VCaP (cell line): ENCODE results near the gene RARB.

ENCODE experiments used
- H3K27ac ChIP-seq: fragments of 450-650 bp; 2 replicates; pipeline ENCODE4 v1.5.1; 2017
- TF ChIP-seq, protein P1 (sequence below): fragments of 450-650 bp; conservative IDR thresholded peaks from 2 replicates; pipeline ENCODE4 v1.5.1; 2017; ENCODE audit warnings: mild to moderate bottlenecking, moderate library complexity

Gene RARB

DNA sequence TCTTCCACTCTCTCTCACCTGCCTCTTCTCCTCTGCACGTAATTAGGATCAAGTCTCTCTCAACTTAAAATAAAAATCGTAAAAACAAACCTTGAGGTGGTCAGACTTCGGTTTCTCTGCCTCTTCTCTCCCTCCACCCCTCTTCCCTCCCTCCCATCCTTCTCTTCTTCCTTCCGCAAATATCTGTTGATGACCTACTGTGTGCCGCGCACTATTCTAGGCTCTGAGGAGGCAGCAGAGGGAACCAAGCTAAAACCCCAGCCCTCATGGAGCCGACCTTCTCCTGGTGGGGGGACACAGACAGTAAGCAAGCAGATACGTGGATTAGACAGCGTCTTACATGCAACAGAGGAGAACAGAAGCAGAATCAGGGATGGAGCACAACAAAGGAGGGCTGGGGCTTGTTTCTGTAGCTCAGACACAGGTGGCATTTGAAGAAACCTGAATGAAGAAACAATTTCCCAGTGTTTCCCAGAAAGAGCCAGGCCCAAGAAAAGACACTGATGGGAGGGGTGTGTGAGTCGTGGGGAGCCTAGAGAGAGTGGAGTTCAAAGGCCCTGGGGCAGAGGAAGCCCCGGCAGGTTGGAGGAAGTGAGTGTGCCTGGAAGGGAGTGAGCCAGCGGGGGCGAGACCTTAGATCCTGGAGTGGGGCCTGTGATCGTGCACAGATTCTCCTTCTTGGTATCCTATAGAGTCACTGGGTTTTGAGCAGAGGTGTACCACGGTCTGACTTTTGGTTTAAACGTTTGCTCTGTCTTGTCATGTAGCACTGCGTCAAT is 156.1 kb downstream of the RARB start:
- TF ChIP-seq, protein P1, sequence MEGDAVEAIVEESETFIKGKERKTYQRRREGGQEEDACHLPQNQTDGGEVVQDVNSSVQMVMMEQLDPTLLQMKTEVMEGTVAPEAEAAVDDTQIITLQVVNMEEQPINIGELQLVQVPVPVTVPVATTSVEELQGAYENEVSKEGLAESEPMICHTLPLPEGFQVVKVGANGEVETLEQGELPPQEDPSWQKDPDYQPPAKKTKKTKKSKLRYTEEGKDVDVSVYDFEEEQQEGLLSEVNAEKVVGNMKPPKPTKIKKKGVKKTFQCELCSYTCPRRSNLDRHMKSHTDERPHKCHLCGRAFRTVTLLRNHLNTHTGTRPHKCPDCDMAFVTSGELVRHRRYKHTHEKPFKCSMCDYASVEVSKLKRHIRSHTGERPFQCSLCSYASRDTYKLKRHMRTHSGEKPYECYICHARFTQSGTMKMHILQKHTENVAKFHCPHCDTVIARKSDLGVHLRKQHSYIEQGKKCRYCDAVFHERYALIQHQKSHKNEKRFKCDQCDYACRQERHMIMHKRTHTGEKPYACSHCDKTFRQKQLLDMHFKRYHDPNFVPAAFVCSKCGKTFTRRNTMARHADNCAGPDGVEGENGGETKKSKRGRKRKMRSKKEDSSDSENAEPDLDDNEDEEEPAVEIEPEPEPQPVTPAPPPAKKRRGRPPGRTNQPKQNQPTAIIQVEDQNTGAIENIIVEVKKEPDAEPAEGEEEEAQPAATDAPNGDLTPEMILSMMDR = no peak
- no peak overlapping the region for H3K27ac ChIP-seq

DNA sequence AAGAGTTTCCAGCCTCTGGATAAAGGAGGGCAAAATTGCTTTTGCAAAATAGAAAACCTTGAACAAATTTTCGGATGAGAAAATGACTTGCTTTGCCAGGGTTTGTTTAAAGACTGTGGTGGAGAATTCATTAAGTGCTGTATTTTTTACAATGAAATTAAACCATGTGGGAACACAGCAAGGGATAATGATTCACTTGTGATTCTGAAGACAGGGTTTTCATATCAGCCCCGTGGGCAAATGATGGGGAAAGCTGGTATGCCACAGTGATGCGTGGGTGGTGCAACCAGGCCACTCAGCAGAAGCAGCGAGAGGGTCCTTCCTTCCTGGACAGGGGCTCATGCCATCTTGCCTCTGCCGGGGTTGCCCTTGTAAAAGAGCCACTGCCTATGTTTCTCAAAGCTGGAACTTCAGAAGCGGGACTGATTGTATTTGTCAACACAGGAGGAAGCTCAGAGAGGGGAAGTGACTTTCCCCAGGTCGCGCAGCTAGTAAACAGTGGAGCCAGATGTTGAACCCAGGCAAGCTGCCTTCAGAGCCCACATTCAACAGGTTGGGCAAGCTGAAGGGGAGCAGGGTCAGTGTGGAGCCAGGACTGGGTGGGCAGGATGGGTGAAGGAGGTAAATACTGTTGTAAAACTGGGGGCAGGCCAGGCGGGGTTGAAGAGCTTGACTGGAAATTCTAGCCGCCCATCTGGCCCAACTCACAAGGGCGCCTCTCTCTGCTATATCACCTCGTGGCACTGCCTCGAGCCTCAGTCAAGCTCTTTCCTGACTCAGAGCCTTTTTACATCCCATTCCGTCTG is 157.5 kb downstream of the RARB start:
- no peak overlapping the region for H3K27ac ChIP-seq
- TF ChIP-seq, protein P1 = no peak

DNA sequence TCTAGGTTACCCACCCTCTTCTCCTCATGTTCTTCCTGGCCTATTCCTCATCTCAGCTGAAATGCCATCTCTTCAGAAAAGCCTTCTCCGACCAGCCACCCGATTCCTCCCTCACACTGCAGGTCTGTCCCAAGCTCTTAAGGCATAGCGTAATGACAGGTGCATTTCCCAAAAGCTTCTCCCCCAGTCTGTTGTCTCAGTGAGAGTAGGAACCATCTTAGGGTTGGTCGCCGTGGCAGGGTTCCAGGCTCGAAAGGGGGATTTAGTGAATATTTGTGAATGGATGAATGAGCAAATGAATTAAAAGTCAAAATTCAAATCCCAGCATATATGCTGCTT is 158.1 kb downstream of the RARB start:
- TF ChIP-seq, protein P1 = no peak
- H3K27ac ChIP-seq = no peak overlapping the region

DNA sequence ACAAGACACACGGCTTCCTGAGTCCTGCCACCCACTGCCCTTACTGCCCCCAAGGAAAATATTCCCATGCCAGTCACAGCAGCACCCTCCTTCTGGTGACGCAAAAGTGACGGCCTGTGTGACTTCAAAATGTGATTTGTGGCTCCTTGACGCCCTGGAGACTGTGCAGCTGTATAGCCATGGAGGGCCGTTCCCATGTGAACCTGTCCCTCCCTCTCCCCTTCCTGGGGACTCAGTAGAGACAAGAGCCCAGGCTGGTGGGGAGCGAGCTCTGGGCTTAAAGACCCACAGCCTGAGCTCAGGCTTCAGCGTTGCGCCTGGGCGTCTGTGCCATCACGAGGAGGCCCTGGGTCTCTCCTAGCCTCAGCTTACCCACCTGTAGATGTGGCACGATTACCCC is 158.5 kb downstream of the RARB start:
- TF ChIP-seq, protein P1 = no peak
- no peak overlapping the region for H3K27ac ChIP-seq

DNA sequence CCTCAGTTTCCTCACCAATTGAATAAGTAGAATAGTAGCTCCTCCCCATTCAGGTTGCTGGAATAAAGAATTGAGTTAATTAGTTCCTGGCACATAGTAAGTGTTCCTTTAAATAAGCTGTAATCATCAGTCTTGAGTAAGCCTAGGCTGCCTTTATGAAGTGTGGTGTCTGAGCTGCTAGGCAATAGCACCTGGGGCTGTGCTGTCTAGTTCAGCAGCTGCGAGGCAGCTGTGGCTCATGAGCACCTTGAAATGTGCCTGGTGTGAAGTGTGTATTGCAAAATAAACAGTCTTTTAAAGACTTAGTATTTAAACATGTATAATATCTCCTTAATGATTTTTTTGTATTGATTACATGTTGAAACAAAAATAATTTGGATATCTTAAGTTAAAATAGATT is 159.0 kb downstream of the RARB start:
- TF ChIP-seq, protein P1 = no peak
- H3K27ac ChIP-seq = no peak overlapping the region

DNA sequence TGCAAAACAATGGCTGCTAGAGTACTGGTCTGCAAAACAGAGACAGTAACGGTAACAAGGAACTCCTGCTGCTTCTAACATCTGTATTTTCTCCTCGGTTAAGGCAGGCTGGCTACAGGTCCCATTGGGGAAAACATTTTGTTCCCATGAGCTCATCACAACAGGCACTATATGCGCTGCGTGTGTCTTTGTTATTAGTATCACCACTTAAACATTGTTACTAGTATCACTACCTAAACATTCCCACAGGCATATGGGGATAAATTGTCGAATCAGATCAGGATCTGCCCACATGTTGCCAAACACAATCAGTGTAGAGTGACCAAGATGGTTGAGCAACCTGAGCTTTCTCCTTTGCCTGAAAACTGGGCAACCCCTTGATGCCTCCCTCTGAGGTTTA is 159.5 kb downstream of the RARB start:
- TF ChIP-seq, protein P1 = no peak
- H3K27ac ChIP-seq = no peak overlapping the region

DNA sequence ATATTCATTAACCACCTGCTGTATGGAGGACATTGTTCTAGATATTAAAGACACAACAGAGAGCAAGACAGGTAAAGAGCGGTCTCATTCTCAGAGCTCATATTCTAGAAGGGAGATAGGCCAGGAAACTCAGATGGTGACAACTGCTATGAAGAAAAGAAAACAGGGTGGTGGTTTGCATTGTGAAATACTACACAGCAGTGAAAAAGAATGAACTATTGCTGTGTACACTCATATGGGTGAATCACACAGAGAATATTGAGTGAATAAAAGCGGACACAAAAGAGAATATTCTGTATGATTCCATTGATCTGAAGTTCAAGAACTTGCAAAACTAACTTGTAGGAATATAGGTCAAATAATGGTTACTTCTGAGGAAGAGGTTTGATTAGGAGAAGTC is 159.9 kb downstream of the RARB start:
- TF ChIP-seq, protein P1 = no peak
- H3K27ac ChIP-seq = no peak overlapping the region
